Measurements from ENCODE around the gene KCNK4.

KCNK4 gene

GRCh38 chr11:64343767-64344559, 52.9 kb downstream of the KCNK4 start:
- DNase-seq (ENCODE audit: low spot score) = no peak
- Histone ChIP-seq H3K27ac (no peak overlapping the region), H3K4me3 (no peak overlapping the region)
- TF ChIP-seq CTCF (IDR thresholded peaks at IDR 0.05) = no peak

- Histone ChIP-seq H3K27ac (no peak overlapping the region), H3K4me3 (no peak overlapping the region)
- no peak for TF ChIP-seq CTCF (IDR thresholded peaks at IDR 0.05)
- no peak for DNase-seq (ENCODE audit: low spot score)
Measured at GRCh38 chr11:64344787-64345186, 53.7 kb downstream of the KCNK4 start.

DNA sequence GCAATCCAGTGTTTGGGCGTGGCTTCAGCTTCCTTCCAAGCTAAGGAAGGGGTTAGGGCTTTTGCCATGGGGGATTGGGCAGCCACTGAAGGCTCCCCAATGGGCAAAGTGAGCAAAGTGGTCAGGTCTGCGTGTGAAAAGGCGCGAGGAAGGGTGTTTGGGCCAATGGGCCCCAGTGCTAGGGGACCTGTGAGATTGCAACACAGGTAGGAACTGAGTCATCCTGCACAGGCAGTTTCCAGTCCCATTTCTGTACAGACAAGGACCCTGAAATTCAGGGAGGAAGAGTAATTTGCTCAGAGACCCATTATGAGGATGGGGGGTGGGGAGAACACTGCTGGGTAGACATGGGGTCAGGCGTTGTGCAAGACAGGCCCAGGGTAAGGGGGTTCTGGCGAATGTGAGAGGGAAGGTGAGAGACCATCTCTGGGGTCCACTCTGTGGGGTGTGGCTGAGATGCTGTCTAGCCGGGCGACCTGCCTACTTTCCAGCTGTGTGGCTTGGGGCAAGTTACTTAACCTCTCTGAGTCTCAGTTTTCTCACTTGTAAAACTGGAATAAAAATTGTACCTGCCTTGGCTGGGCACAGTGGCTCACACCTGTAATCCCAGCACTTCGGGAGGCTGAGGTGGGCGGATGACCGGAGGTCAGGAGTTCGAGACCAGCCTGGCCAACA, 56.2 kb downstream of the KCNK4 start:
- no peak for TF ChIP-seq CTCF (IDR thresholded peaks at IDR 0.05)
- Histone ChIP-seq H3K27ac (no peak overlapping the region), H3K4me3 (no peak overlapping the region)
- DNase-seq (ENCODE audit: low spot score) = no peak

- Histone ChIP-seq H3K4me3 (no peak overlapping the region), H3K27ac (no peak overlapping the region)
- no peak for DNase-seq (ENCODE audit: low spot score)
- TF ChIP-seq CTCF (IDR thresholded peaks at IDR 0.05) = no peak
Measured at GRCh38 chr11:64348383-64349024, 57.4 kb downstream of the KCNK4 start.

GRCh38 chr11:64349025-64349387, 57.9 kb downstream of the KCNK4 start:
- no peak for TF ChIP-seq CTCF (IDR thresholded peaks at IDR 0.05)
- no peak for DNase-seq (ENCODE audit: low spot score)

GRCh38 chr11:64349404-64349803, 58.3 kb downstream of the KCNK4 start:
- Histone ChIP-seq H3K27ac (no peak overlapping the region), H3K4me3 (no peak overlapping the region)
- DNase-seq (ENCODE audit: low spot score) = no peak
- no peak for TF ChIP-seq CTCF (IDR thresholded peaks at IDR 0.05)

More at GRCh38 chr11:64349025-64349387, 57.9 kb downstream of the KCNK4 start:
- no peak overlapping the region for H3K27ac ChIP-seq
- H3K4me3 ChIP-seq = no peak overlapping the region
